Ishikawa (cell line): ENCODE results near the gene KCNK17.

Experiments
- CEBPB ChIP-seq: IDR thresholded peaks from 2 replicates; pipeline ENCODE4 v1.6.1; 2012
- EGR1 ChIP-seq: IDR thresholded peaks from 2 replicates; pipeline ENCODE4 v1.6.1; 2012
- EP300 ChIP-seq: IDR thresholded peaks from 2 replicates; pipeline ENCODE4 v1.6.1; 2012; ENCODE audit warnings: borderline replicate concordance
- FOXM1 ChIP-seq: IDR thresholded peaks from 2 replicates; pipeline ENCODE4 v1.6.1; 2012; ENCODE audit warnings: low read depth, borderline replicate concordance
- NFIC ChIP-seq: IDR thresholded peaks from 2 replicates; pipeline ENCODE4 v1.6.1; 2012
- RAD21 ChIP-seq: IDR thresholded peaks from 2 replicates; pipeline ENCODE4 v1.6.1; 2012; ENCODE audit warnings: low read depth
- TCF12 ChIP-seq: IDR thresholded peaks from 2 replicates; pipeline ENCODE4 v1.6.1; 2012; ENCODE audit warnings: low read depth
- YY1 ChIP-seq: IDR thresholded peaks from 2 replicates; pipeline ENCODE4 v1.6.1; 2012; ENCODE audit warnings: low read depth
- TF ChIP-seq, protein P1 (sequence below): IDR thresholded peaks from 2 replicates; pipeline ENCODE4 v1.6.1; 2012; ENCODE audit warnings: low read depth, mild to moderate bottlenecking
- TF ChIP-seq, protein P2 (sequence below): IDR thresholded peaks from 2 replicates; pipeline ENCODE4 v1.6.1; 2012

DNA sequence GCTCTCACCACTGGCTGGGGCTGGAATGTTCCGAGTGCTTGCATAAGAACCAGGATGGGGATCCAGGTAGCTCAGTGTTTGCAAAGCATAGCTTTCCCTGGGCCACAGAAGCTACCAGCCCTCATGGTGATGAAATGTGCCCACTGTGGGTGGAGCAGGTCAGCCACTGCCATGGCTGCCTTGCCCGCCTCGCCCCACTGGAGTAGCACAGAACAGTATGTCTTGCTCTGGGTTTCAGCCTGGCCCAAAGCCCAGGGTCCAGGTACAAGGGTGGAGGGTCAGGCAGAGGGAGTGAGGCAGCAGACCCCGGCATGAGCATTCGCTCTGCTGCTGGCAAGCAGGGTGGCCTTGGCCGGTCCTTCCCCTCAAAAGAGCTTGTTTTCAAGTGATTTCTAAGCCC is 34.7 kb downstream of the KCNK17 start:
- TF ChIP-seq CEBPB: no peak
- no peak for TF ChIP-seq TCF12
- TF ChIP-seq, protein P1, sequence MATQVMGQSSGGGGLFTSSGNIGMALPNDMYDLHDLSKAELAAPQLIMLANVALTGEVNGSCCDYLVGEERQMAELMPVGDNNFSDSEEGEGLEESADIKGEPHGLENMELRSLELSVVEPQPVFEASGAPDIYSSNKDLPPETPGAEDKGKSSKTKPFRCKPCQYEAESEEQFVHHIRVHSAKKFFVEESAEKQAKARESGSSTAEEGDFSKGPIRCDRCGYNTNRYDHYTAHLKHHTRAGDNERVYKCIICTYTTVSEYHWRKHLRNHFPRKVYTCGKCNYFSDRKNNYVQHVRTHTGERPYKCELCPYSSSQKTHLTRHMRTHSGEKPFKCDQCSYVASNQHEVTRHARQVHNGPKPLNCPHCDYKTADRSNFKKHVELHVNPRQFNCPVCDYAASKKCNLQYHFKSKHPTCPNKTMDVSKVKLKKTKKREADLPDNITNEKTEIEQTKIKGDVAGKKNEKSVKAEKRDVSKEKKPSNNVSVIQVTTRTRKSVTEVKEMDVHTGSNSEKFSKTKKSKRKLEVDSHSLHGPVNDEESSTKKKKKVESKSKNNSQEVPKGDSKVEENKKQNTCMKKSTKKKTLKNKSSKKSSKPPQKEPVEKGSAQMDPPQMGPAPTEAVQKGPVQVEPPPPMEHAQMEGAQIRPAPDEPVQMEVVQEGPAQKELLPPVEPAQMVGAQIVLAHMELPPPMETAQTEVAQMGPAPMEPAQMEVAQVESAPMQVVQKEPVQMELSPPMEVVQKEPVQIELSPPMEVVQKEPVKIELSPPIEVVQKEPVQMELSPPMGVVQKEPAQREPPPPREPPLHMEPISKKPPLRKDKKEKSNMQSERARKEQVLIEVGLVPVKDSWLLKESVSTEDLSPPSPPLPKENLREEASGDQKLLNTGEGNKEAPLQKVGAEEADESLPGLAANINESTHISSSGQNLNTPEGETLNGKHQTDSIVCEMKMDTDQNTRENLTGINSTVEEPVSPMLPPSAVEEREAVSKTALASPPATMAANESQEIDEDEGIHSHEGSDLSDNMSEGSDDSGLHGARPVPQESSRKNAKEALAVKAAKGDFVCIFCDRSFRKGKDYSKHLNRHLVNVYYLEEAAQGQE: no peak
- no peak for TF ChIP-seq YY1
- TF ChIP-seq EP300: no peak
- no peak for TF ChIP-seq EGR1
- TF ChIP-seq, protein P2, sequence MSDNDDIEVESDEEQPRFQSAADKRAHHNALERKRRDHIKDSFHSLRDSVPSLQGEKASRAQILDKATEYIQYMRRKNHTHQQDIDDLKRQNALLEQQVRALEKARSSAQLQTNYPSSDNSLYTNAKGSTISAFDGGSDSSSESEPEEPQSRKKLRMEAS: no peak
- TF ChIP-seq FOXM1: no peak
- TF ChIP-seq RAD21: no peak
- TF ChIP-seq NFIC: no peak
